Femur (tissue), 1 donor: Measurements from ENCODE around the gene IFNE.

Experiments
- DNase-seq: peaks from one replicate; pipeline ENCODE4 v3.0.0-alpha.2; 2017

The IFNE gene, protein sequence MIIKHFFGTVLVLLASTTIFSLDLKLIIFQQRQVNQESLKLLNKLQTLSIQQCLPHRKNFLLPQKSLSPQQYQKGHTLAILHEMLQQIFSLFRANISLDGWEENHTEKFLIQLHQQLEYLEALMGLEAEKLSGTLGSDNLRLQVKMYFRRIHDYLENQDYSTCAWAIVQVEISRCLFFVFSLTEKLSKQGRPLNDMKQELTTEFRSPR

DNA sequence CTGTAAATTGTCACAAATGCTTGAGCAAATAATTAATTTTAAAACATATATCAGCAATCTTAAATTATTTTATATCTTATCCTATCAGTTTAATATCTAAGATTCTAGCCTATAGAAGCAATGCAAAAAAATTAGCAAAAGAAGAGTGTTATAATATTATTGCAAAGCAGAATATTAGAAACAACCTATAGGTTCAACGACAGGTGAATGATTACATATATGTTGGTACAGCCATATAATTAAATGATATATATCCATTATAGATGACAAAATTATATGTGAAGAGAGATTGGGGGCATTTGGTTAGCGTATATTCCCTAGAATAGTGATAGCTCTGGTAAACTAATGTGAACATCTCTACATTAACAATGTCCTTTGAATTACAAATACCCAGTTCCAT, at the start of gene IFNE:
Gene IFNE, minus strand, starts transcription at position 101 of the 400 bp plus-strand sequence. CDS start 619 bp downstream, outside the sequence.
- DNase-seq: no peak

DNA sequence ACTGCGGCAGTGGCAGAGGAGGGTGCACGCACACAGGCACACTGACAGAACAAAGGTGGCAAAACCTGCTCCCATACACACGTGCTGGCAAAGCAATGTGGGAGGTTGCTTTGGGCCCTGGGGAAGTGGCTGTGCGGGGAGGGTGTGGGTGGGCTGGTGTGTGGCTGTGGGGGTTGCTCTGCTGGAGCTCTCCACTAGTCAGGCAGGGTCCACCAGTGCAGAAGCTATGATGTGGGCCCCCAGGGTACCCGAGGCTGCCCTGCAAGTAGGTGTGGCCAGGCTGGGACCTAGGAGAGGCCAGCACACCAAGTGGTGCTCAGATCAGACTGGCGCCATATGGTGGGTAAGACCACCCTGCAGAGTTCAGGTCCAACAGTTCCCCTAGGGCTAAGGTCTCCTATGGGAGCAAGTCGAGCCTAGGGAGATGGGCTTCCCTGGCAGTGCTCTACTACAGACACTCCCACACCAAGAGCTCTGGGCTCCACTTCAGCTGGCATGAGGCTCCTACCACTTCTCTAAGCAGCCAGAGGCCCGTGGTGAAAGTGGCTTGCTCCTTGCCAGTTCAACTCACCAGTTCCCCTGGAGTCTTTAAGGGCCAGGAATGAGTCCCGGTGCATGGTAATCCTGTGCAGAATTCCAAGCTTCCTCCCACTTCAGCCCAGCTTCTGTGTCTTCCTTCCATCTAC, 46.2 kb upstream of the IFNE start:
- DNase-seq: no peak

DNA sequence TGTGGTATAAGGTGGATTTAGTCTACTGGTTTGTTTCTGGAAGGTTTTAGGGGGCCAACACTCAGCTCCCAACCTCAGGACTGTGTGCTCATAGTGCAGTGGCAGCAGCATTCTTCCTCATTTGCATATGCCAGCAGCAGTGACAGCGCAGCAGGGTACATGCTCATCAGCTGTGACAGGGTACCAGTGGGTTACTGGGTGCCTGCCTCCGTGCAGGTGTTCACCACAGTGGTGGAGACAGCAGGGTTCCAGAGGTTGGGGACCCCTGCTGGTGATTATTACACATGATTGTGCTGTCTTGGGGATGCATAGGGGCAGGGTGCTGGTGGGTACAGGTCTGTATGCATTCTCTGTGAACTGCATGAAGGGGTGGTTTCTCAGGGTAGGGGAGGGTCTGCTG, 45.5 kb upstream of the IFNE start:
- no peak for DNase-seq

DNA sequence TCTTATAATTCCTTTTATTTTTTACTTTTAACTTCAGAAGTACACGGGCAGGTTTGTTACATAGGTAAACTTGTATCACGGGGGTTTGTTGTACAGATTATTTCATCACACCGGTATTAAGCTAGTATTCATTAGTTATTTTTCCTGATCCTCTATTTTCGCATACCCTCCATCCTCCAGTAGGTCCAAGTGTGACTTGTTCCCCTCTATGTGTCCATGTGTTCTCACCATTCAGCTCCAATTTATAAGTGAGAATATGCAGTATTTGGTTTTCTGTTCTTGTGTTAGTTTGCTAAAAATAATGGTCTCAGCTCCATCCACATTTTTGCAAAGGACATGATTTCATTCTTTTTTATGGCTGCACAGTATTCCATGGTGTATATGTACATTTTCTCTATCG, 43.1 kb upstream of the IFNE start:
- no peak for DNase-seq

DNA sequence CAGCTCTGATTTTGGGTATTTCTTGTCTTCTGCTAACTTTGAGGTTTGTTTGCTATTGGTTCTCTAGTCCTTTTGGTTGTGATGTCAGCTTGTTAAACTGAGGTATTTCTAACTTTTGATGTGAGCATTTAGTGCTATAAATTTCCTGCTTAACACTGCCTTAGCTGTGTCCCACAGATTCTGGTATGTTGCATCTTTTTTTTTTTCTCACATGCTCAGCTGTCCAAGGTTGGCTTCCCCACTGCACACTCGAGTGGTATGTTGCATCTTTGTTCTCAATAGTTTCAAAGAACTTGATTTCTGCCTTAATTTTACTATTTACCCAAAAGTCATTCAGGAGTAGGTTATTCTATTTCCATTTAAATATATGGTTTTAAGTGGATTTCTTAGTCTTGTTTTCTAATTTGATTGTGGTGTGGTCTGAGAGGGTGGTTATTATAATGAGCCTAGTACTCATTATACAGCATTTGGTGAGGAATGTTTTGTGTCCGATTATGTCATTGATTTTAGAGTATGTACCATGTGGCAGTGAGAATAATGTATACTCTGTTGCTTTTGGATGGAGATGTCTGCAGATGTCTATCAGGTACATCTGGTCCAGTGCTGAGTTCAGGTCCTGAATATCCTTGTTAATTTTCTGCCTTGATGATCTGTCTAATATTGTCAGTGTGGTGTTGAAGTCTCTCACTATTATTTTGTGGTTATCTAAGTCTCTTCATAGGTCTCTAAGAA, 42.2 kb upstream of the IFNE start:
- DNase-seq: no peak

DNA sequence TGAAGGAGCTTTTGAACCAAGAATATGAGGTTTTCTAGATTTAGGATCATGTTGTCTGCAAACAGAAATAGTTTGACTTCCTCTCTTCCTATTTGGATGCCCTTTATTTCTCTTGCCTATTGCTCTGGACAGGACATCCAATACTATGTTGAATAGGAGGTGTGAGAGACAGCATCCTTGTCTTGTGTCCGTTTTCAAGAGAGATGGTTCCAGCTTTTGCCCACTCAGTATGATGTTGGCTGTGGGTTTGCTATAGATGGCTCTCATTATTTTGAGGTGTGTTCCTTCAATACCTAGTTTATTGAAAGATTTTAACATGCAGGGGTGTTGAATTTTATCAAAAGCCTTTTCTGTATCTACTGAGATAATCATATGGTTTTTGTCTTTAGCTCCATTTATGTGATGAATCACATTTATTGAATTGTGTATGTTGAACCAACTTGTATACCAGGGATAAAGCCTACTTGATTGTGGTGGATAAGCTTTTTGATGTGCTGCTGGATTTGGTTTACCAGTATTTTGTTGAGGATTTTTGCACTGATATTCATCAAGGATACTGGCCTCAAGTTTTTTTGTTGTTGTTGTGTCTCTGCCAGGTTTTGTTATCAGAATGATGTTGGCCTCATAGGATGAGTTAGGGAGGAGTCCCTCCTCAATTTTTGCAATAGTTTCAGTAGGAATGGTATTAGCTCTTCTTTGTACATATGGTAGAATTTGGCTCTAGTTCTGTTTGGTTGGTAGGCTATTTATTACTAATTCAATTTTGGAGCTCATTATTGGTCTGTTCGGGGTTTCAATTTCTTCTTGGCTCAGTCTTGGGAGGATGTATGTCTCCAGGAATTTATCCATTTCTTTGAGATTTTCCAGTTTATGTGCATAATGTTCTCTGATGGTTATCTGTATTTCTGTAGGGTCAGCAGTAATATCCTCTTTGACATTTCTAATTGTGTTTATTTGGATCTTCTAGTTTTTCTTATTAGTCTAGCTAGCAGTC, 41.2 kb upstream of the IFNE start:
- DNase-seq: no peak

DNA sequence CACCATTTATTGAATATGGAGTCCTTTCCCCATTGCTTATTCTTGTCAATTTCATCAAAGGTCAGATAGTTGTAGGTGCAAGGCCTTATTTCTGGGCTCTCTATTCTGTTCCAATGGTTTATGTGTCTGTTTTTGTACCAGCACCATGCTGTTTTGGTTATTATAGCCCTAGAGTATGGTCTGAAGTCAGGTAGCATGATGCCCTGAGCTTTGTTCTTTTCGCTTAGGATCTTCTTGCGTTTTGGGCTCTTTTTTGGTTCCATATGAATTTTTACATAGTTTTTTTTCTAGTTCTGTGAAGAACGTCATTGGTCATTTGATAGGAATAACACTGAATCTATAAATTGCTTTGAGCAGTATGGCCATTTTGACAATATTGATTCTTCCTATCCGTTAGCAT, 40.2 kb upstream of the IFNE start:
- DNase-seq: no peak

DNA sequence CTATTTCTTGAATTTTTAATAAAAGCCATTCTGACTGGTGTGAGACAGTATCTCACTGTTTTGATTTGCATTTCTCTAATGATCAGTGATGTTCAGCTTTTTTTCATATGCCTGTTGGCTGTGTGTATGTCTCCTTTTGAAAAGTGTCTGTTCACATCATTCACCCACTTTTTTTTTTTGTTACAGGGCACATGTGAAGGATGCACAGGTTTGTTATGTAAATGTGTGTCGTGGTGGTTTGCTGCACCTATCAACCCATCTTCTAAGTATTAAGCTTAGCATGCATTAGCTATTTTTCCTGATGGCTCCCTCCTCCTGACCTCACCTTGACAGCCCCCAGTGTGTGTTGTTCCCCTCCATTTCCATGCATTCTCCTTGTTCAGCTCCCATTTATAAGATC, 39.3 kb upstream of the IFNE start:
- DNase-seq: no peak

DNA sequence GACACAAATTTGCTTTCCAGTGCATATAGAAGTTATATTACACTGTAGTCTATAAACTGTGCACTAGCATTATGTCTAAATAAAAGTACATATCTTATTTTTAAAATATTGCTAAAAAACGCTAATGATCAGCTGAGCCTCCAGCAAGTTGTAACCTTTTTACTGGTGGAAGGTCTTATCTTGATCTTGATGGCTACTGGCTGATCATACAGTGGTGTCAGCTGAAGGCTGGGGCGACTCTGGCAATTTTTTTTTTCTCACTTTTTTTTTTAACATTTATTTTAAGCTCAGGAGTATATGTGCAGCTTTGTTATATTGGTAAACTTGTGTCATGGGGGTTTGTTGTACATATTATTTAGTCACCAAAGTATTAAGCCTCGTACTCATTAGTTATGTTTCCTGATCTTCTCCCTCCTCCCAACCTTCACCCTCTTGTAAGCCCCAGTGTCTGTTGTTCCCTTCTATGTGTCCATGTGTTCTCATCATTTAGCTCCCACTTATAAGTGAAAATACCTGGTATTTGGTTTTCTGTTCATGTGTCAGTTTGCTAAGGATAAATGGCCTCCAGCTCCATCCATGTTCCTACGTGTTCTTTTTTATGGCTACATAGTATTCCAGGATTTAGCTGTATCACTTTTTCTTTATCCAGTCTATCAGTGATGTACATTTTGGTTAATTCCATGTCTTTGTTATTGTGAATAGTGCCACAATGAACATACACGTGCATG, 38.6 kb upstream of the IFNE start:
- no peak for DNase-seq

DNA sequence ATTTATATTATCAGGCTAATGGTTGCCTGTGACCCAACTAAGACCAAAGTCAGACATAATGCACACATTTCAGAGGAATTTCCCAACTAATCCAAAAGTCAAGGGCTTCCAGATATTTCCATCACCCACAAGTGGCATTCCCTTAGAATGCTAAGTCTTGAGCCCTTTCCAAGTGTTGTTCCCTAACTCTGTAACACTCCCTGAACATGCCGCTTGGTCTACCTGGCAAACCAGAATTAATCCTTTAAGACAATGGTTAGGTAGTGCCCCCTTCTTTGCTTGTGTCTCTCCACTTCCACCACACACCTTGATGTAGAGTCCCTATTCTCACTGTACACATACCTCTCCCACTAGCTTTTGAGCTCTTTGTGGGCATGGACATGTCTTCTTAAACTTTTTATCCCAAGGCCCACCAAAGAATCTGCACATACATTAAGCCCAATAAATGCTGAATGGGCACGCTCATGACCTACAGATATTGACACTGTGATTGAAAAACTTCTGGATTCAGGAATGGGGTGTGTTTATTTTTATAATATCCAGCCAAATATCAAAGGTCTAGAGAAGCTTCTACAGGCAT, 37.8 kb upstream of the IFNE start:
- no peak for DNase-seq

DNA sequence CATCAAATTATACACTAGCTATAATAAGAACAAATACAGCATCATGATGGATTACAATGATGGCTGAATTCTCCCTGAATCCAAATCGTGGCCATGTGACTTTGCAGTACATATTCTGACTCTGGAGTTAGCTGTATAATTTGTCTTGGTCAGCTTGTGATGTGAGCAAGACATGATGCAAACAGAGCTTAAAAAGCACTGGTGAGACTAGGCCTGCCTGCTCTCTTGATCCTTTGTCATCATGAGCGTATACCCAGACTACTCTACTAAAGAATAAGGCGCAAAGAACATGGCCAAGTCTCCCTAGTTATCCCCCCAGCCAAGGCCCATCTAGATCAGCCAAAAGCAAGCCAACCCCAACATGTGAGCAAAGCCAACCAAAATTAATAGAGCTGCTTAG, 34.7 kb upstream of the IFNE start:
- DNase-seq: no peak

DNA sequence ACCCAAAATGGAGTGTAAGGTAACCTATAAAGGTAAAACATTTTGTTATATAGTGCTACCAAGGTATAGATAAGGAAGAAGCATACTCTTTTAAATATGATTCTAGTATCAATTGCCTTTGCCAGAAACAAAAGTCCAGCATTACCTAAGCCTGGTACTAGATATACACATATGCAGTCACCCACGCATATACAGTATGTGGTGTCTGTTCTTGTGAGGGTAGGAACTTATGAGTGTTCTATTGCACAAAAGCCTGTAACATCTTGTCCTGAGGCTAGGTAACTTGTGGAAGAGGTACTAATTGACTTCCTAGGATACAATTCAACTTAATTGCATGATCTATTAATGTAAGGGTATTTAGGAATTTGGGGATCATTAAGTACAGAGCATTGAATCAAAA, 31.3 kb upstream of the IFNE start:
- no peak for DNase-seq

DNA sequence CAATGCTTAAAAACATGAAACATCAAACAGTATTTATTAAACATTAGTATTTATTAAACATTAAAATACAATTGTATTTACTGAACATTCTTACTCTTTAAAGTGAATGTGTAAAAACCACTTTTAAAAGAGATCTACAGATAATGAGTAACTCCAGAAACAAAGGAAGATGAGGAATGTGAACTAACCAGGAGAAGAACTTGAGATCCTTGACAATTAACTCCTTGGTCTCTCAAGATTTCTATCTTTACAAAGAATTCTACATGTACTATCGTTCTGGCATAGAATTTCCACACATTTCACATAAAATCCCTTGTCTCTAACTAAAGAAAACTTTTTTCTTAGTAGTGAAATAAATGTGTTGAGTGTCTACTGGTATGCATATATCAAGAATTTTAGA, 28.7 kb upstream of the IFNE start:
- DNase-seq: no peak

DNA sequence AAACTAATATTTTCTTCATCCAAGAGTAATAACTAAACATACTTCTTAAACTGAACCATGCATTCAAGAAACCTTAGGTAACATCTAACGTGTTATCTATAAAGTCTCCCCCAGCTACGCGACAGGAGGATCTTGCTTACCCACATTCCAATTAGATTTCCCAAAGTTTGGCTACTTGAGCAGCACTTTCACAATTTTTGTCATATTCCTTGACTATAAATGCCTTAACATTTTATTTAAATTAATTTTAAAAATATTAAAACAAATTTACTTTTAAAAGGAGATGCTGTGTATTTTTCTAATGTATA, 25.3 kb upstream of the IFNE start:
- no peak for DNase-seq

DNA sequence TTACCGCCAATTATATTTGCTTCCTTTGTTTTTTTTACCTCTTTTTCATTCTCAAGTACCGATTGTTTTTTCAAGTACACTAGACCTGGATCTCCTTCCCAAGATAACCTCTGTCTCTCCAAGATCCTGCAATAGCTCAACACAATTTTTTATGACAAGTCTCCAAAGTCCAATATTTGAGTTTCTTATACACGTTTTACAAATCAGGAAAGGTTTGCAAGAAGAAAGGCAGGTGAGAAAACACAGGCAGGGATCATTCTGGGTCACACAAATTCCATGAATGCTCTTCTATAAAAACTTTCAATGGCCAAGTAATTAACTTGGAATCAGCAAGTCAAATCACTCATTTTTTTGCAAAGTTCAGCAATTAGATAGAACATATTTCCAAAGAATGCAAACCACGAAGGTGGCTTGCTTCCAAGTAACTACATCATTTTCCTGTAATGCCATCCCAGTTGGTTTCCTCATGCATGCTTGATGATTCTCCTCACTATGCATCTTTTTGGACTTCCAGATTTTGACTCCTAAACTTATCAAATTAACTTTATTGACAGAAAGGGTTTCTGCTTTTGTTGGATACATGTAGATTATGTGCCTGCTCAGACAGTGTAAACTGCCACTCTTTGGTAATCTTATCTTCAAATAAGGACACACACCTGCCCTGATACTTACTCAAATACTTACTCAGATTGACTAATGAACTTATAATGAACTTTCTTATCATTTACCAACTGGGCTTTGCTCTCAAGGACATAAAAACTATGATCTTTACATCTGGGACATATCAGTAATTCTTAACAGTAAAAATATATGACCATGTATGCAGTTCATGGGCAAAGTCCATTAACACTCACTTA, 24.7 kb upstream of the IFNE start:
- no peak for DNase-seq

DNA sequence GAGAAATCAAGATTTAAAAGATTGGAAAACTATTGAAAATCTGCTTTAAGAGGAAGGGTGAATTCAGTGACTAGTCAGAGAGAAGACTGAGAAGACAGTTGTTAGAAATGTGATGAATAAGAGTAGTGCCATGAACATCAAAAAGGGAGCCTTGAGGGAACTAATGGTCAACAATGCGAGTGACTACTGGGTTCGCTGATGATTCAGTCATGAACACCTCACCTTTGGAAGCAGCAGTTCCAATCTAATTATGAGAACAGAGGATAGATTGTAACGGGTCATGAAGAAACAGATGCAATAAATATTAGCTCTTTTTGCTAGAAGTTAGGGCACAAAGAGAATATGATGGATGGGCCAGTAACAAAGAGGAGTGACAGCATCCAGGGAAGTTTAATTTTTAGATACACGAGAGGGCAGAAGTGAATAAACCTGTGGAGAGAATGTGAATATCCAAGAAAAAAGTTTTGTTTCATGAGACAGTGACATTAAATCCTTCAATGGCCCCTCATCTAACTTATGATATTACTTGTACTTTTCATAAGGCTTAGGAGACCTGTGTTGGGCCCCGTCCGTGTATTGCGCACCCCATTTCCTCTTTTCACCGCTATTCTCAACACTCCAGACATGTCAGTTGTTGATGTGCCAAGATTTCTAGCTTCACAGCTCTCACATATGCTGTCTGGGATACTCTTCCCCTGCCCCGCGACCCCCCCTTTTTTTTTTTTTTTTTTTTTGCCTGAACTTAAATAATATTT, 23.5 kb upstream of the IFNE start:
- DNase-seq: no peak

DNA sequence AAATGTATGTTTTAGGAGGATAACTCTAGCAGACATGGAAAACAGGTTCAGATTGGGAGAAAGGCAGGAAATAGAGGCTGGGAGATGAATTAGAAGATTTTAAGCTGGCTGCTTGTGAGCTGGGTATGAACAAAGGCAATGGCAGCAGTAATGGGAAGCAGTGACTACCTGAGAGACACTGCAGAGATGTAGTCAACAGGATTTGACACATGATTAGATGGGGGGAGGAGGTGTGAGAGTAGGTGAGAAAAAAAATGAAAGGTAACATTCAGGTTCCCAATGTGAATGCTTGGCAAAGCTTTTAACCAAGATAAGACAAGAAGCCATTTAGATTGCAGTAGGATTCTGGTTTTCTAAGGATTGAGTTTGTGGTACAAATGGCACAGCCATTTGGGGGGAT, 22.8 kb upstream of the IFNE start:
- no peak for DNase-seq

DNA sequence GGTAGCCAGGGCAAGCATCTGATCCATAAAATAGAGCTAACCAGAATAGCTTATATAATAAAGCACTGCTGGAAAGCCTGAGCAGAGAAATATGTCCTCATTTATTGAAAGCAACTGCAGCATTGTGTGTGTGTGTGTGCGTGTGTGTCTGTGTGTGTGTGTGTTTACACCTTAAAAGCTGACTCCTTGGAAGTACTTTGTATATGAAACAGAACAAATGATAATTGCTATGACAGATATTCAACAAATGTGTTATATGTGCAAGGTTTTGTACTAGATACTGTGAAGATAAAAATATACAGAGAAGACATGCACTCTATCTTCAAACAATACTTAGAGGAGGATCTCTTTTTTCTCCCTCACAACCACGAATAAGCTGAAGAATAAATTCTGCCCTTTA, 22.0 kb upstream of the IFNE start:
- DNase-seq: no peak

DNA sequence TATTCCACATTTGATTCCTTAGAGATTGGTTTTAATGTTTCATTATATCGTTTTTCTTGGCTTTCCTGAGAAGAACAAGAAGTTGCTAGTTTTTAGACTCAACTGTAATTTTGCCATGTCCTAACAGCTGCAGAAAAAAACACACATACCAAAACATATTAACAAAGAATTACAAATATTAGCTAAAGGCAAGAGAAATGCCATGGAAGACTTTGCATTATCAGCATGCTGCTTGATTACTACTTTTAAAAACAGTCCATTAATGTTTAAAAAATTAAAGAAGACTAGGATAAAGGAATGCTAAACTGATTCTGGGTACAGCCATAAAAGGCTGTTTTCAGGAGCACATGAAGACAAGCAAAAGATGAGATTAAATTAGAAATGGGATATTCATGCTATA, 20.5 kb upstream of the IFNE start:
- DNase-seq: no peak

DNA sequence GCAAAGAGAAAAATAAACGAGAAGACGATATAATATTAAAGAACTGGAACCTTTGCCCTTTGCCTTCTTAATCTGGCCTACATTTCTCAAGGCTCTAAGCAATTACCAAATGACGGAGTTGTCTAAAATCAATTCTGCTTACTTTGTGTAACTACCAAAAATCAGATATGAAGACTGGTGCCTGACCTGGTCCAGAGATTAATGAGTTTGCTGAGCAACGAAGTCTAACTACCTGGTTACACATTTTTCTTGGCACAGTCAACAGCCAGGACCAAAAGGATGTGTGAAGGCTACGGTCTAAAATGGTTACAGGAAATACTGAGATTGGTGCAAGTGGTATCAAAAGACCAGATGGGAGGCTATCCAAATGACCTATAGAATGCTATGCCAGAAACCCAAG, 17.8 kb upstream of the IFNE start:
- DNase-seq: no peak
